ENCODE measurements around the gene HIRIP3.
A peak's percentile ranks its signal among the peaks of the same experiment; 100 is the strongest.
"Not testable (repeated sequence)": the region's sequence is repeated elsewhere in the genome, so short reads cannot be mapped to it uniquely, and the experiment has no call there.

Gene HIRIP3

GRCh38 chr16:30017277-30017656 is 21.9 kb upstream of the HIRIP3 start:
- Histone ChIP-seq H3K27ac (ENCODE audit: low read depth in 2 of 2, low read length in 2 of 2) (no peak overlapping the region), H3K36me3 (ENCODE audit: control insufficient read depth in 2 of 2, insufficient read depth in 2 of 2, low read length in 2 of 2) (no peaks in the 10 kb centered on the region), H3K9ac (ENCODE audit: low read depth in 1 of 2, low read length in 2 of 2) (no peak overlapping the region), H3K27me3 (ENCODE audit: control insufficient read depth in 2 of 2, insufficient read depth in 2 of 2, low read length in 2 of 2) (no peaks in the 10 kb centered on the region), H3K9me3 (ENCODE audit: control insufficient read depth in 2 of 2, low read length in 2 of 2) (no peaks in the 10 kb centered on the region), H3K4me1 (ENCODE audit: control insufficient read depth in 2 of 2, insufficient read depth in 2 of 2, low read length in 2 of 2) (peaks cover 5 to 12% of the 10 kb centered on the region in 2 donors), H3K4me3 (ENCODE audit: low read length in 2 of 2) (no peak overlapping the region)

DNA sequence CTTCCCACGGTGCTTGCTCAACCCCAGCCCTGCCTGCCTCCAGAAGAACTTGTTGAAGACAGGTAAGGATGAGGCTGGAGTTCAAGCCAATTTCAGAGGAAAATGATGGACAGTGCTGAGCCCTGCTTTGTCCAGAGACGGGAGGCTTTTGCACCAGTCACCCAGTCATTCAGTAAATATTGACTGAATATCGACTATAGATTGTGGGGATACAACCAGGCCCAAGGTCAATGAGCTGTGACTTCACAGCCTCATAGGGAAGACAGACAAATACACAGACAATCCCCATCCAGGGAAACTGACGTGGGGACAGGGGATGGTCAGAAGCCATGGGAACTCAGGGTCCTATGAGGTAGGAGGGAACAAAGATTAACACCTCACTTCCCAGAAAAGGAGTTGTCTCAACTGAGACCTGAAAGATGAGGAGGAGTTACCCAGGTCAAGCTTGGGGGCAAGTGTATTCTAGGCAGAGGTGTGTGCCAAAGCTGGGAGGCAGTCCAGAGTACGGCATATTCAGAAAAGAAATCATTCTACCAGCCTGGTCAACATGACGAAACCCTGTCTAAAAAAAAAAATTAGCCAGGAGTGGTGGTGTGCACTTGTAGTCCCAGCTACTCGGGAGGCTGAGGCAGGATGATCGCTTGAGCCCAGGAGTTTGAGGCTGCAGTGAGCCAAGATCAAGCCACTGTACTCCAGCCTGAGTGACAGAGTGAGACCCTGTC is 21.3 kb upstream of the HIRIP3 start:
- peaks cover 2 to 4% of the 10 kb centered on the region in 2 donors for H3K27me3 ChIP-seq (ENCODE audit: control insufficient read depth in 2 of 2, insufficient read depth in 2 of 2, low read length in 2 of 2)
- H3K9me3 ChIP-seq (ENCODE audit: control insufficient read depth in 2 of 2, low read length in 2 of 2), result no peaks in the 10 kb centered on the region
- H3K27ac ChIP-seq (ENCODE audit: low read depth in 2 of 2, low read length in 2 of 2), result no peak overlapping the region
- H3K4me3 ChIP-seq (ENCODE audit: low read length in 2 of 2), result no peak overlapping the region
- no peak overlapping the region for H3K9ac ChIP-seq (ENCODE audit: low read depth in 1 of 2, low read length in 2 of 2)
- H3K36me3 ChIP-seq (ENCODE audit: control insufficient read depth in 2 of 2, insufficient read depth in 2 of 2, low read length in 2 of 2), result no peaks in the 10 kb centered on the region
- peaks cover 5 to 10% of the 10 kb centered on the region in 2 donors for H3K4me1 ChIP-seq (ENCODE audit: control insufficient read depth in 2 of 2, insufficient read depth in 2 of 2, low read length in 2 of 2)

DNA sequence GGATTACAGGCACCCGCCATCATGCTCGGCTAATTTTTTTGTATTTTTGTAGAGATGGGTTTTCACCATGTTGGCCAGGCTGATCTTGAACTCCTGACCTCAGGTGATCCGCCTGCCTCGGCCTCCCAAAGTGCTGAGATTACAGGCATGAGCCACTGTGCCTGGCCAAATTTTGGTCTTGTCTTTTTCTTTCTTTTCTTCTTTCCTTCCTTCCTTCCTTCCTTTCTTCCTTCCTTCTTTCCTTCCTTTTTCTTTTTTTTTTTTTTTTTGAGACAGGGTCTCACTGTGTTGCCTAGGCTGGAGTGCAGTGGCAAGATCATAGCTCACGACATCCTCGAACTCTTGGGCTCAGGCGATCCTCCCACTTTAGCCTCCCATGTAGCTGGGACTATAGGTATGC is 20.0 kb upstream of the HIRIP3 start:
- H3K36me3 ChIP-seq (ENCODE audit: control insufficient read depth in 2 of 2, insufficient read depth in 2 of 2, low read length in 2 of 2); H3K9me3 ChIP-seq (ENCODE audit: control insufficient read depth in 2 of 2, low read length in 2 of 2); H3K4me1 ChIP-seq (ENCODE audit: control insufficient read depth in 2 of 2, insufficient read depth in 2 of 2, low read length in 2 of 2); H3K9ac ChIP-seq (ENCODE audit: low read depth in 1 of 2, low read length in 2 of 2); H3K4me3 ChIP-seq (ENCODE audit: low read length in 2 of 2); H3K27ac ChIP-seq (ENCODE audit: low read depth in 2 of 2, low read length in 2 of 2); H3K27me3 ChIP-seq (ENCODE audit: control insufficient read depth in 2 of 2, insufficient read depth in 2 of 2, low read length in 2 of 2): not testable (repeated sequence)

GRCh38 chr16:30012598-30012997 is 17.2 kb upstream of the HIRIP3 start:
- peaks cover 10 to 14% of the 10 kb centered on the region in 2 donors for H3K27me3 ChIP-seq (ENCODE audit: control insufficient read depth in 2 of 2, insufficient read depth in 2 of 2, low read length in 2 of 2)

GRCh38 chr16:30011714-30012504 is 16.5 kb upstream of the HIRIP3 start:
- no peak overlapping the region for H3K4me3 ChIP-seq (ENCODE audit: low read length in 2 of 2)

More at GRCh38 chr16:30012598-30012997, 17.2 kb upstream of the HIRIP3 start:
- H3K27ac ChIP-seq (ENCODE audit: low read depth in 2 of 2, low read length in 2 of 2); H3K9ac ChIP-seq (ENCODE audit: low read depth in 1 of 2, low read length in 2 of 2); H3K36me3 ChIP-seq (ENCODE audit: control insufficient read depth in 2 of 2, insufficient read depth in 2 of 2, low read length in 2 of 2); H3K9me3 ChIP-seq (ENCODE audit: control insufficient read depth in 2 of 2, low read length in 2 of 2); H3K4me1 ChIP-seq (ENCODE audit: control insufficient read depth in 2 of 2, insufficient read depth in 2 of 2, low read length in 2 of 2); H3K4me3 ChIP-seq (ENCODE audit: low read length in 2 of 2): not testable (repeated sequence)

GRCh38 chr16:30010844-30011713 is 15.7 kb upstream of the HIRIP3 start, which contains the start of gene DOC2A:
Gene DOC2A (minus strand): TSS chr16:30011027. CDS start chr16:30010222, 805 bp downstream.
- Histone ChIP-seq H3K4me1 (ENCODE audit: control insufficient read depth in 2 of 2, insufficient read depth in 2 of 2, low read length in 2 of 2) (peaks cover 0 to 5% of the 10 kb centered on the region in 2 donors), H3K4me3 (ENCODE audit: low read length in 2 of 2) (peak within 1 kb of the TSS in 1 of 2 donors; percentile 50), H3K36me3 (ENCODE audit: control insufficient read depth in 2 of 2, insufficient read depth in 2 of 2, low read length in 2 of 2) (no peaks in the 10 kb centered on the region), H3K27me3 (ENCODE audit: control insufficient read depth in 2 of 2, insufficient read depth in 2 of 2, low read length in 2 of 2) (peaks cover 10 to 14% of the 10 kb centered on the region in 2 donors), H3K27ac (ENCODE audit: low read depth in 2 of 2, low read length in 2 of 2) (no peak within 1 kb of the TSS), H3K9ac (ENCODE audit: low read depth in 1 of 2, low read length in 2 of 2) (no peak within 1 kb of the TSS), H3K9me3 (ENCODE audit: control insufficient read depth in 2 of 2, low read length in 2 of 2) (no peaks in the 10 kb centered on the region)

More at GRCh38 chr16:30011714-30012504, 16.5 kb upstream of the HIRIP3 start:
- Histone ChIP-seq H3K9me3 (ENCODE audit: control insufficient read depth in 2 of 2, low read length in 2 of 2) (no peaks in the 10 kb centered on the region), H3K27me3 (ENCODE audit: control insufficient read depth in 2 of 2, insufficient read depth in 2 of 2, low read length in 2 of 2) (peaks cover 10 to 14% of the 10 kb centered on the region in 2 donors), H3K36me3 (ENCODE audit: control insufficient read depth in 2 of 2, insufficient read depth in 2 of 2, low read length in 2 of 2) (no peaks in the 10 kb centered on the region), H3K27ac (ENCODE audit: low read depth in 2 of 2, low read length in 2 of 2) (no peak overlapping the region), H3K9ac (ENCODE audit: low read depth in 1 of 2, low read length in 2 of 2) (no peak overlapping the region), H3K4me1 (ENCODE audit: control insufficient read depth in 2 of 2, insufficient read depth in 2 of 2, low read length in 2 of 2) (peaks cover 0 to 5% of the 10 kb centered on the region in 2 donors)

DNA sequence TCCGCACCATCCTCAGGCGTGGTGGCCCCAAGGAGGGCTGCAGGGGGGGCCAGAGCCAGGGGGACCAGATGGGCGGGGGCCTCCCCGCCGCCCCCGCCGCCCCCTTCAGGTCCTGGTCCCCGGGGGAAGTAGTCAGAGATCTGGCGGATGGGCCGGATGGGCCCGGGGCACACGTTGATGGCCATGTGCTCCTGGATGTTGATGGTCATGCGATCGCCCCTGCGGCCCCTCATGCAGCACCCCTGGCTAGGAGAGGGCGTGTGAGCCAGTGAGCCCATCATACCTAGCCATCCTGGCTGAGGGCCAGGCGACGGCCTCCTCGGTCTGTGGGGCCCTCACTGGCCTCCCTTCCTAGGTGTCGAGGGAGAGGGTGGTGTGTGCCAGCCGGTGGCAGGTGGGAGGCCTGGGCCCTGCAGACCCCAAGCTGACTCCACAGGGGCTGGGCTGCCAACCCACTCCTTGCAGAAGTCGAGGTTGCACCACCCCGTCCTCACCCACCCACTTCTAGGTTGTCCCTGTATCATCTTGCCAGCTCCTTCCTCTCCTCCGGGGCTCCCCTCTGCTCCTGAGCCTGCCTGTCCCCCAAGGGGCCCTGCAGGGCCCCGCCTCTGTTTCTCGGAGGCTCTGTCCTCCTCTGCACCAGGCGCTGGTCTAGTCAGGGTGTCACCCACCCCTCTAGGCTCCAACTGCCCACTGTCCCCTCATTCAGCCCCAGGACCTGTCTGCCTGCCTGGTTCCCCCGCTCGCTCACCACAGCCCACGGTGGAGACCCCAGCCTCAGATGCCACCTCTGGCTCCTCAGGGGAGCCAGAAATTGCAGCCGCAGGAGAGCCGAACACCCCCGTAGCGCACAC is 14.8 kb upstream of the HIRIP3 start:
- H3K9ac ChIP-seq (ENCODE audit: low read depth in 1 of 2, low read length in 2 of 2), result no peak overlapping the region
- peaks cover 0 to 5% of the 10 kb centered on the region in 2 donors for H3K4me1 ChIP-seq (ENCODE audit: control insufficient read depth in 2 of 2, insufficient read depth in 2 of 2, low read length in 2 of 2)
- peak overlapping the region in 1 of 2 donors; percentile 50 for H3K4me3 ChIP-seq (ENCODE audit: low read length in 2 of 2)
- no peaks in the 10 kb centered on the region for H3K36me3 ChIP-seq (ENCODE audit: control insufficient read depth in 2 of 2, insufficient read depth in 2 of 2, low read length in 2 of 2)
- no peak overlapping the region for H3K27ac ChIP-seq (ENCODE audit: low read depth in 2 of 2, low read length in 2 of 2)
- no peaks in the 10 kb centered on the region for H3K9me3 ChIP-seq (ENCODE audit: control insufficient read depth in 2 of 2, low read length in 2 of 2)
- peaks cover 10 to 14% of the 10 kb centered on the region in 2 donors for H3K27me3 ChIP-seq (ENCODE audit: control insufficient read depth in 2 of 2, insufficient read depth in 2 of 2, low read length in 2 of 2)

- Histone ChIP-seq H3K27ac (ENCODE audit: low read depth in 2 of 2, low read length in 2 of 2) (no peak overlapping the region), H3K4me3 (ENCODE audit: low read length in 2 of 2) (no peak overlapping the region), H3K27me3 (ENCODE audit: control insufficient read depth in 2 of 2, insufficient read depth in 2 of 2, low read length in 2 of 2) (peaks cover 10 to 14% of the 10 kb centered on the region in 2 donors), H3K36me3 (ENCODE audit: control insufficient read depth in 2 of 2, insufficient read depth in 2 of 2, low read length in 2 of 2) (no peaks in the 10 kb centered on the region), H3K9ac (ENCODE audit: low read depth in 1 of 2, low read length in 2 of 2) (no peak overlapping the region), H3K4me1 (ENCODE audit: control insufficient read depth in 2 of 2, insufficient read depth in 2 of 2, low read length in 2 of 2) (peaks cover 0 to 5% of the 10 kb centered on the region in 2 donors), H3K9me3 (ENCODE audit: control insufficient read depth in 2 of 2, low read length in 2 of 2) (no peaks in the 10 kb centered on the region)
These were observed 13.9 kb upstream of the HIRIP3 start for GRCh38 chr16:30009085-30009862.
